ENCODE results near the gene GATAD2B.

DNA sequence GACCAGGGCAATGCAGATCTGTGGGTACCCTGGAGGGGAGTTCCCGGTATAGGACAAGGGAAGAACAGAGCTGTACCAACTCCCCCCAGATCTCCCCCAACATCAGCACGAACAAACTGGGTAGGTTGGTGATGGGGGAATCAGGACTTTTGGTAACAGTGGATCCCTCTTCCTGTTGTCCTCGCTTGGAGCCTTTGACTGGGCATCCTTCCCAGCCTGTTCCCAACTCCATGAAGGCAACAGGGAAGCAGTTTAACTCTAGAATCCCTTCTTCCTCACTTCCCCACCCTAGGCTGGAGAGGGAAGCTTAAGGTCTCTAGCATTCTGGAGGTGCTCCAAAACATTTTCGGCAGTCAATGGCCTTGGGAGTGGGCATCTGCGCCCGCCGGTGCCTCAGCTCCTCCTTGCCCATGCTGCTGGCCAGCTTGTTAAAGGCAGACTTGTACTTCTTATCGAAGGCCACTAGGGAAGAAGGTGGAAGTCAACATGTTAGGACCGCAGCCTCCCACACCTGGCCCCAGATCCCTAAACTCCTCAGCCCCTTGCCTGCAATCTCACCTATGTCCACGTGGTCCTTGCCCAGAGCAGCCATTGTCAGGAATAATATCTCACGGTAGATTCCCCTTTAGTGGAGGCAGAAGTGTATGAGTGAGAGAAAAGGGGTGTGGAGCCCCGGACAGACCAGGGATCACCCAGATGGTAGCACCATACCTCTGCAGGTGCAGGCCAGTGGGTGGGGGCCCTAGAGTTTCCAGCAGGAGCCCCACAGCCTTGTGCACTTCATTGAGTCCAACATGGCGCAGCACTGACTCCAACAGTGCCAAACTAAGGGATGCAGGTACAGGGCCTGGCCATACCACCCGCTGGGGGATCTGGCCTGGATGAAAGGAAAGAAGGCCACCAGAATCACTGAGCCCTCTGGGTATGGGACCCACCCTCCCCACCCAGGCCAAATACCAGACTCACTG lies 7.5 kb upstream of the GATAD2B start:
- TF ChIP-seq GATA2 (IDR thresholded peaks at IDR 0.05; ENCODE audit: low read depth, low read length): no peak
- TF ChIP-seq GATA3 (IDR thresholded peaks at IDR 0.05; ENCODE audit: low read depth, low read length): no peak
